GM19324 (cell line): ENCODE data around the gene AADACL3.

ENCODE experiments used
- ATAC-seq: cut with Tn5 transposase; IDR thresholded peaks from one replicate; pipeline ENCODE4 v1.9.1; 2021; ENCODE audit warnings: mild to moderate bottlenecking, moderate library complexity; ENCODE audit not compliant: unreplicated experiment, low FRiP score

Gene AADACL3

DNA sequence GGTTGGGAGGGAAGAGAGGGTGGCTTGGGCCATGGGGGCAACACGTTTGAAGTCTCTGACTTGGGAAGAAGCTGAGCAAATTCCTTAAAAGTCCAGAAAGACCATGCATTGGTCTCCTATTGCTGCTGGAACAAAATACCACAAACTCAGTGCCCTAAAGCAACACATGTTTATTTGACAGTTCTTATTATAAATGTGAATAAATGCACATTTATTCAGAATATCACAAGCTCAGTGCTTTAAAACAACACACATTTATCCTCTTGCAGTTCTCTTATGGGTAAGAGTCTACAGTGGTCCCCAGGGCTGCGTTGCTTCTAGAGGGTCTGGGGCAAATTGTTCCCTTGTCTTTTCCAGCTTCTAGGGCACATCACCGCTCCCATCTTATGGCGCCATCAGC is 47.6 kb downstream of the AADACL3 start:
- ATAC-seq = no peak

DNA sequence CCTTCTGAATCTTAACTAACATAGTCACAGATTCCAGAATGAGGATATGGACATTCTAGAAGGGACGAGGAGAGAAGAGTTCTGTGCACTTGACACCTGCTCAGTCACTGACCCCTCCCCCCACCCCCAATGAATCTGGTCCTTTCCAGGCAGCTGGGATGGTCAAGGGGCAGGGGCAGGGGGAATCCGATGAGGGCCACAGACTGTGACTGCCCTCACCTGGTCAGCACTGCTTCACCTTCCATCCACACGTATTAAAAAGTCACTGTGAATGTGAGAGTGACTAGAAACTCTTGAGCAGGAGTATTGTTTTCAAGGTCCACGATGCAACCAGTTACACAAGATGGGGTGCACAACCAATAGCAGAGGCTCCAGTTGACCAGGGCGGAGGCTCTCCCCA is 48.1 kb downstream of the AADACL3 start:
- no peak for ATAC-seq

DNA sequence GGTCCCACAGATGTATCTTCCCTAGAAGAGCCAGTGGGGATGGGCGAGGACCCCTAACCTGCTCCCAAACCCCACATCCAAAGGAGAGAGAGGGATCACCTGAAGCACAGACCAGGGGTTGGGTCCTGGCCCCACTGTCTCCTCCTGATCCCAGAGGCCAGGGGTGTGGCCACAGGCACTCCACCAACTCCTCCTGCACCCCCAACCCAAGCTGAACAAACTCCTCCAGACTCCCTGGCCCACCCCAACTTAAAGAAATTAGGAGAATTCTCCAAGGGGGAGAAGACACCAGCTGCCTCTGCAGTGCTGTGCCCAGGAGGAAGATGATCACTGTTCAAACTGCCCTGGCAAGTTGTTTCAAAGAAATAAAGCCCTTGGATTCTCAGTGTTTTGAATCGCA is 53.1 kb downstream of the AADACL3 start:
- no peak for ATAC-seq

DNA sequence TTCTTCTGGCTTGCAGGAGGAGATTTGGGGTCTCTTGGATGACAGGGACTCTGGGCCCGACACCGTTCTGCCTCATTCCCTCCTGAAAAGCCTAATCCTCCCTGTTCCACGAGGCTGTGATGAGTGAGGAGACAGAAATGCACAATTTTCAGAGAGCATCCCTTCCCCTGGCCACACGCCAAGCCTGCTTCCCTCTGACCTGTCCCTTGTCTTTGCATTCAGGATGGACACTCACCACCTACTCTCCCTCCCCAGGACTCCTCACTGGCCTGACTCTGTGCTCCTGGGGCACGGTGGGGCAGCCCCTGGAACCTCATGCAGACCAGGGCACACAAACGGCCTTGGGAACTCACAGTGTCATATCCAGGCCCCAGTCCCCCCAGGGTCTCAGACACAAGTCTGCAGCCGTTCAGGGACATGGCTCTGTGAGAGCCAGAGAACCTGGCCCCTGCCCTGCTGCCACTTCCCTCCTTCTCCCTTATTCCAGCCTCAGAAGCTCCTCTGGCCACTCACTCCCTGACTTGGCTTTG is 54.1 kb downstream of the AADACL3 start:
- no peak for ATAC-seq

DNA sequence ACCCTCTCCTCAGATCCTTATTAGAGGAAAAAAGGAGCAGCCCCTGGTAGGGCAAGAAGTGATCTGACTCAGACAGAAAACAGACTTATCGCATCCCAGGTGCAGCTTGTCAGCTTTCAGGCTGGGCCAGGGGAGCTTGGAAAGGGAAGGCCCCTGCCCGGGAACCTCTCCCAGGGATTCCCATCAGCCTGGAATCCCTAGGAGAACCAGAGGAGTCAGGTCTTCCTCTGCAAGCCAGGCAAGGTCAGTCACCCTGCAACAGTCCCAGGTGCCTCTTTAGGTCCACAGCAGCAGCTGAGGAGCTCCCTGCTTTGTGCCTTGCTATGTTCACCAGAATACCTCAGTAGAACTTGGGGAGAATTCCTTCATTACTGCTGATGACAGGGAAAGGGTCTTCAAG is 54.7 kb downstream of the AADACL3 start:
- ATAC-seq = no peak

DNA sequence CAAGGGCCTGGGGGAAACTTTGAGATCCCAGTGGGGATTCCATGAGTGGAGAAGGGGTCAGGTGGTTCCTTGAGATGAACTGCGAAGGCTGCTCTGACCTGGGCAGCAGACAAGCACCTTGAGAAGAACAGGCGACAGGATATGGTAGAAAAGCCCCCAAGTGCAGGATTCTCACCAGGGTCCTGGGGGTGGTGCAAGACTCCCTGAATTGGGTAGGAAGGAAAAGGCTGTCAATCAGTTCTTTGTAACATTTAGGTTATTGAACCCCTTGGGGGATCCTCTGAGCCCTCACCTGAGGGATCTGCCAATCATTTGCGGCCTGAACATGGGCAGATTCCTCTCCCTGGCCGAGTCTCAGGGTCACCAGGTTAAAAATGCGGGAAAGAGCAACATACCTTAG is 55.3 kb downstream of the AADACL3 start:
- ATAC-seq = no peak

DNA sequence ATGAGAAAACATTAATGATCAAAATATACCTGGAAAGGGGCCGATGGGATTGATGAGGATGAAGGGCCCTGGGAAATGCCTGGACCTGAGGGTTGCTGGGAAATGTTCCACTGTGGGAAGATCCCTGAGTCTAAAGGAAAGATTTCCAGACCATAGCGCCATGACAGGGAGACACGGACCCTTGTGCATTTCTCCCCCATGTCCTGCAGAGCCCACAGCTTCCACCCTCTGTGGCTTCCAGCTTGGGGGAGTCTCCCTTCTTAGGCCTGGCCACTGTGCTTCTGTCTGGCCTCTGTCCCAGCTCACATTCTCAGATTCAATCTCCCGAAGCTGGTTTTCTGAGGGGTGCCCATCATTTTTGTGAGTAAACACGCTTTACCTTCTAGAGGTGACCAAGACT is 56.6 kb downstream of the AADACL3 start:
- ATAC-seq = no peak

DNA sequence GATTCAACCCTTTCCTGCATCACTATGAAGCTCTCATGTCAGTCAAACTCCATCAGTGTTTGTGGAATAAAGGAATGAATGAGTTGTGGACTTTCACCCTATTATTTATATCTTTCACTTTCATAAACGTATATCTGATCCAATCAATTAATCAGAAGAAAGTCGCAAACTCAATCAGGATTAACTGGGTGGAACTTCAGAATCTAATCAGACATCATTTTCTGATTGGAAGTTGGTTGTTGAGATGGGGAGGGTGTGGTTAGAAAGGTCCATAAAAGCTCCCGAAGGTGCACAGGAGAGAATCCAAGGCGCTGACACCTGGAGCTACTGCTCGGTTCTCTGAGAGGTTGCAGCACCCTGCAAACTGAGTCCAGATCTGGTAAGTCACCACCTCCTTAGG is 57.5 kb downstream of the AADACL3 start, which contains the start of gene PRAMEF12:
PRAMEF12 (plus strand) TSS at position 301 of the 400 bp plus-strand sequence. CDS start 1,130 bp downstream, outside the sequence.
- ATAC-seq = no peak

DNA sequence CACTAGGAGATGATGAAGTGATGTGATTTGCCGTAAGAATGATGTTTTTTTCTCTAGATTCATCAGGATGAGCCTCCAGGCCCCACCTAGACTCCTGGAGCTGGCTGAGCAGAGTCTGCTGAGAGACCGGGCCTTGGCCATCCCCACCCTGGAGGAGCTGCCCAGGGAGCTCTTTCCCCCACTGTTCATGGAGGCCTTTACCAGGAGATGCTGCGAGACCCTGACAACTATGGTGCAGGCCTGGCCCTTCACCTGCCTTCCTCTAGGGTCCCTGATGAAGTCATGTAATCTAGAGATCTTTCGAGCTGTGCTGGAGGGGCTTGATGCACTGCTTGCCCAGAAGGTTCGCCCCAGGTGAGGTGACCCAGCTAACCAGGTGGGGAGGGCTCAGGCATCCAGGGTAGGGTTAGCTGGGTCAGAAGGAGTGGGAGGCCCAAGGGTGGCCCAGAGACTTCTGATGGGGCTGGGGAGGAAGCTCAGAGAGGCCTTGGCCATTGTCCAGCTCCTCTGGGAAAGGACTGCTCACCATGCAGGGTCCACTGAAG is 59.0 kb downstream of the AADACL3 start:
- no peak for ATAC-seq

DNA sequence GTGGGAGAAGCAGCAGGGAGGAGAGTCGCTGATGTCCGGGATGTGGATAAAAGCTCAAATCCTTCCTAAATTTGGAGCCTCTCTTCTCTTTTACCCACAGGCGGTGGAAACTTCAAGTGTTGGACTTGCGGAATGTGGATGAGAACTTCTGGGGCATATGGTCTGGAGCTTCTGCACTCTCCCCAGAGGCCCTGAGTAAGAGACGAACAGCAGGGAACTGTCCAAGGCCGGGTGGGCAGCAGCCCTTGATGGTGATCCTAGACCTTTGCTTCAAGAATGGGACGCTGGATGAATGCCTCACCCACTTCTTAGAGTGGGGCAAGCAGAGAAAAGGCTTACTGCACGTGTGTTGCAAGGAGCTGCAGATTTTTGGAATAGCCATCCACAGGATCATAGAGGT is 59.5 kb downstream of the AADACL3 start:
- ATAC-seq = no peak

DNA sequence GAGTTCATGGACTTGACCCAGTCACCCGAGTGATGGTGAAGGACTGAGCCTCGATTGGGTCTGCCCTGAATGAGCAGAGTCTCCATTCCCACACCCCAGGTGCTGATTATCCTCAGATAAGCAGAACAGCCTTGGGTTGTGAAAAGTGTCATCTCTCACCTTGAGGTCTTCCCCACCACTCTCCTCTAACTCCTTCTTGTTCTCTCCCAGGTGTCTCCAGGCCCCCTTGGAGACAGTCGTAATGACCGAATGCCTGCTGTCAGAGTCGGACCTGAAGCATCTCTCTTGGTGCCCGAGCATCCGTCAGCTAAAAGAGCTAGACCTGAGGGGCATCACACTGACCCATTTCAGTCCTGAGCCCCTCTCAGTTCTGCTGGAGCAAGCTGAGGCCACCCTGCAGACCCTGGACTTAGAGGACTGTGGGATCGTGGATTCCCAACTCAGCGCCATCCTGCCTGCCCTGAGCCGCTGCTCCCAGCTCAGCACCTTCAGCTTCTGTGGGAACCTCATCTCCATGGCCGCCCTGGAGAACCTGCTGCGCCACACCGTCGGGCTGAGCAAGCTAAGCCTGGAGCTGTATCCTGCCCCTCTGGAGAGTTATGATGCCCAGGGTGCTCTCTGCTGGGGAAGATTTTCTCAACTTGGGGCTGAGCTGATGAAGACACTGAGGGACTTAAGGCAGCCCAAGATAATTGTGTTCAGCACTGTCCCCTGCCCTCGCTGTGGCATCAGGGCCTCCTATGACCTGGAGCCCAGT is 61.1 kb downstream of the AADACL3 start:
- ATAC-seq = no peak
